HG03571 (cell line): Measurements from ENCODE around the gene RUNX1.

Source experiments
- ATAC-seq: cut with Tn5 transposase; IDR thresholded peaks from one replicate; pipeline ENCODE4 v1.9.1; 2021; ENCODE audit not compliant: unreplicated experiment

Gene RUNX1

GRCh38 chr21:34906401-34906800, 142.7 kb downstream of the RUNX1 start:
- no peak for ATAC-seq

DNA sequence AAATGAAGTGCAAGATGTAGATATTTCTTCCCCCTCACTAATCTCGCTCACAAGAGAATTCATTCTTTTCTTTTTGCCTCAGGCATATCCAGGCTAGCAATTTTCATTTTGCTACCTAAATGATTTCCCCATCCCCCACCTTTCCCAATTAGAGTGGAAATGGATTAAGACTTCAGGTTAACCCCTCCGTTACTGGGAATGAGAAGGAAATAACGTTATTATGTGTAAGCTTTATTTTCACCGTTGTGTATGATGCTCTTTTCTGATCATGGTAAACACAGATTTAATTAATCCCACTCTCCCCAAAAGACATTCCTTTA, 143.9 kb downstream of the RUNX1 start:
- ATAC-seq = no peak

- ATAC-seq = no peak
These were observed 144.4 kb downstream of the RUNX1 start for GRCh38 chr21:34904526-34905217.

DNA sequence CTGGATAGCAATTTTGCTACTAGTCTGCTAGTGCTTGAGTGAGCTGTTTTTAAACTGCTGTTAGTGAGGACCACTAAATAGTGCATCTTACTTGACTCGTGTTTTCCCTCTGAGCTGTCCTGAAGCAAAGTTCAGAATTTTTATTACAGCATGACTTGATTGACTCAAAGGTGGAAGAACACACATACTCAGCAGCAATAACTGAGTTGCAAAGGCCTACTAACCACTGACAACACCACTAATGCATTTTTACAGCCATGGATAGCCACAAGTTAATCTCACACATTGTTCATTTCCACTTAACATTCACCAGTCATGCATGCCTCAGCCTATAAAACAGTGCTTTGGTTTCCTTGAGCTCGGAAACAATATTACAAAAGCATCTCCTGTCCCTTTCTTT, 148.7 kb downstream of the RUNX1 start:
- ATAC-seq = no peak

DNA sequence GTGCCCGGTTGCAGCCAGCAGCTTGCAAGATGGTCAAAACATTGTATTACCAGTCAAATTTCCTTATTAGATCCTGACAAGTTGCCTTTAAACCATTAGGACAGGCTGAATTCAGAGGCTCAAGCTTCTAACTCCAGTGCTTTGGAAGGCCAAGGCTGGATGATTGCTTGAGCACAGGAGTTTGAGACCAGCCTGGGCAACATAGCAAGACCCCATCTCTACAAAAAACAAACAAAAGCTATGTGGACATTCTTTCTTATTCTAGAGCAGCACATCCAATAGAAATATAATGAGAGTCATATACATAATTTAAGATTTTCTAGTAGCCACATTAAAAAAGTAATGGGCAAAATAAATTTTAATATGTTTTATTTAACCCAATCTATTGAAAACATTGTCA, 149.3 kb downstream of the RUNX1 start:
- no peak for ATAC-seq

DNA sequence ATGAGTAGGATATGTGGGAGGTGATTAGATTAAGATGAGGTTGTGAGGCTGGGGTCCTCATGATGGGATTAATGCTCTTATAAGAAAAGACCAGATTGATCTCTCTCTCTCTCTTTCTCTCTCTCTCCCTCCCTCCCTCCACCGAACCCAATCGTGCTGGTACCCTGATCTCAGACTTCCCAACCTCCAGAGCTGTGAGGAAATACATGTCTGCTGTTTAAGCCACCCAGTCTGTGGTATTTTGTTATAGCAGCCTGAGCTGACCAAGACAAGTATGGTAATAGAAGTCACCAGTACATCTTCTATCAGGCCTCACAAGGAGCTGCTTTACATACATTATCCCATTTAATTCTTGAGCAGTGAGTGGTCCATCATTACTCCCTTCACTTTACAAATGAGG, 149.8 kb downstream of the RUNX1 start:
- ATAC-seq = no peak

GRCh38 chr21:34897828-34898227, 151.3 kb downstream of the RUNX1 start:
- no peak for ATAC-seq

DNA sequence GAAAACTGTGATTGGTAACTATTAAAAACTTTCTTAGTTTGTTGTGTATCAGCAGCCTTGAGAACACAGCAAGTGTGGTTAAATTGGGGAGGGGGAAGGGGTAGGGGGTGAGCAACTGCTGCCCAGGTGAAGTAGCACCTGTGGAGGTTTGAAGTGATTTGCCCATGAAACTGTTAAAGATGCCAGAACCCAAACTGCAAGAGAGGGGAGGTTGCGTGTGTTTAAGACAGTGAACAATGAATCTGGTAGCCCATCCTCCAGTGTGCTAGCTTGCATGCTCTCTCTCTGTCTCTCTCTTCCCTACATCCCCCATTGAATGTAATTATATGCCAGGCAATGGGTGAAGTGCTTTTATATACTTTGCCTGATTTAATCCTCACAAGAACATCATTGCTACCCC, 154.7 kb downstream of the RUNX1 start:
- ATAC-seq = no peak

- ATAC-seq = no peak
These were observed 156.9 kb downstream of the RUNX1 start for GRCh38 chr21:34892209-34892608.

- no peak for ATAC-seq
These were observed 157.5 kb downstream of the RUNX1 start for GRCh38 chr21:34891613-34891943.

GRCh38 chr21:34890724-34891612, 158.1 kb downstream of the RUNX1 start:
- ATAC-seq = no peak

GRCh38 chr21:34890470-34890723, 158.7 kb downstream of the RUNX1 start:
- no peak for ATAC-seq

- peak; percentile 51 for ATAC-seq
These were observed 159.2 kb downstream of the RUNX1 start for GRCh38 chr21:34889676-34890469.

GRCh38 chr21:34889320-34889675, 159.8 kb downstream of the RUNX1 start:
- ATAC-seq = peak; percentile 9

- peak; percentile 43 for ATAC-seq
These were observed 160.4 kb downstream of the RUNX1 start for GRCh38 chr21:34888569-34889319.

DNA sequence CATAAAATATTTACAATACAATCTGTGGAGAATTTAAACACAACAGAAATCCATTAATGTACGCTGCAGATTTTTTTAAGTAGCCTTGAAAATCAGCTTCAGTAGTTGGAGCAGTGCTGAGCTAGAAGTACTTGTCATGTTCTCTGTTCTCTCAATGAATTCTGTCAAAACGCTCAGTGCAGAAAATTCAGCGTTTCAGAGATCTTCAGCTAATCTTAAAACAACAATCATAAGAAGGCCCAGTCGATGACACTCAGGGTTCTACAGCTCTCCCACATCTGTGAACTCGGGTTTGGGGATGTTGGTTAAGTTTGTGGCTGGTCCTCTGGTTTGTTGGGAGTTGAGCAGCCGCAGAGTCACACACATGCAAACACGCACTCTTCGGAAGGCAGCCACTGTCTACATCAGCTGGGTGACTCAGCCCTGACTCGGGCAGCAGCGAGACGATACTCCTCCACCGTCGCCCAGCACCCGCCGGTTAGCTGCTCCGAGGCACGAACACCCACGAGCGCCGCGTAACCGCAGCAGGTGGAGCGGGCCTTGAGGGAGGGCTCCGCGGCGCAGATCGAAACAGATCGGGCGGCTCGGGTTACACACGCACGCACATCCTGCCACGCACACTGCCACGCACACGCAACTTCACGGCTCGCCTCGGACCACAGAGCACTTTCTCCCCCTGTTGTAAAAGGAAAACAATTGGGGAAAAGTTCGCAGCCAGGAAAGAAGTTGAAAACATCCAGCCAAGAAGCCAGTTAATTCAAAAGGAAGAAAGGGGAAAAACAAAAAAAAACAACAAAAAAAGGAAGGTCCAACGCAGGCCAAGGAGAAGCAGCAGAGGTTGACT, 161.2 kb downstream of the RUNX1 start:
- peak; percentile 39 for ATAC-seq

GRCh38 chr21:34887105-34887442, 162.0 kb downstream of the RUNX1 start:
- no peak for ATAC-seq

DNA sequence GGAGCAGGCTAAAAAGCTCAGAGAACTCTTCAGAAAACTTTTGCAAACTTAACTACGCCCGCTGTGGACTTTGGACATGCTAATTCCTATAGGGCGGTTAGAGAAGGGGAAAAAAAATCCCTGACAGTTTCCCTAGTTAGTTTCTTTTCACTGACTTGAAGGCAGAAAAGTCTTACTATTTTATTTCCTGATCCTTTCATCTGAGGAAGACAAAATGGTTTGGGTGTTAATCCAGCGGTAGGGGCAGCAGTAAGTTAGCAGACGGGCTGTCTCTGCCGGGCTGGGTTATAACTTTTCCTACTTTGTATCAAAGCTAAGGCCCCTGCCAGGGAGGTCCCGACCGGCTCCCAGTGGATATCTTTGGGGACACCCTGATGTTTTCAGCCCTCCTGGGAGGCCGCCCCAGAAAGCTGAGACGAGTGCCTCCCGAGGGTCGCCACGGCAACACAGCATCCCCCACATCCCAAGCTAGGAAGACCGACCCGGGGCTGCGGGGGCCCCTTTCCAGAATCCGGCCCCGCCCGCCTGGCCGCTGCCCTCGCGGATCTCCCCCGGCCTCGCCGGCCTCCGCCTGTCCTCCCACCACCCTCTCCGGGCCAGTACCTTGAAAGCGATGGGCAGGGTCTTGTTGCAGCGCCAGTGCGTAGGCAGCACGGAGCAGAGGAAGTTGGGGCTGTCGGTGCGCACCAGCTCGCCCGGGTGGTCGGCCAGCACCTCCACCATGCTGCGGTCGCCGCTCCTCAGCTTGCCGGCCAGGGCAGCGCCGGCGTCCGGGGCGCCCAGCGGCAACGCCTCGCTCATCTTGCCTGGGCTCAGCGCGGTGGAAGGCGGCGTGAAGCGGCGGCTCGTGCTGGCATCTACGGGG, 162.6 kb downstream of the RUNX1 start:
- ATAC-seq = no peak

- ATAC-seq = no peak
These were observed 163.4 kb downstream of the RUNX1 start for GRCh38 chr21:34885626-34886239.
